ENCODE data around the gene WNK1.

The WNK1 gene

GRCh38 chr12:873954-874353, 121.6 kb downstream of the WNK1 start:
- no peak overlapping the region for H3K4me3 ChIP-seq (ENCODE audit: low read length in 2 of 2)
- H3K9me3 ChIP-seq (ENCODE audit: control insufficient read depth in 2 of 2, low read length in 2 of 2): no peaks in the 10 kb centered on the region
- H3K4me1 ChIP-seq (ENCODE audit: control insufficient read depth, insufficient read depth, low read length): no peaks in the 10 kb centered on the region
- no peaks in the 10 kb centered on the region for H3K27me3 ChIP-seq (ENCODE audit: control insufficient read depth in 1 of 2, insufficient read depth in 2 of 2, low read length in 2 of 2)
- peaks cover 0 to 11% of the 10 kb centered on the region in 2 donors for H3K36me3 ChIP-seq (ENCODE audit: control insufficient read depth in 2 of 2, insufficient read depth in 2 of 2, low read length in 2 of 2)
- H3K27ac ChIP-seq (ENCODE audit: low read length): no peak overlapping the region
- H3K9ac ChIP-seq (ENCODE audit: low read length in 2 of 2): no peak overlapping the region

- peaks cover 44 to 45% of the 10 kb centered on the region in 2 donors for H3K36me3 ChIP-seq (ENCODE audit: control insufficient read depth in 2 of 2, insufficient read depth in 2 of 2, low read length in 2 of 2)
- no peaks in the 10 kb centered on the region for H3K4me1 ChIP-seq (ENCODE audit: control insufficient read depth, insufficient read depth, low read length)
- no peak overlapping the region for H3K4me3 ChIP-seq (ENCODE audit: low read length in 2 of 2)
- H3K9me3 ChIP-seq (ENCODE audit: control insufficient read depth in 2 of 2, low read length in 2 of 2): no peaks in the 10 kb centered on the region
- no peak overlapping the region for H3K27ac ChIP-seq (ENCODE audit: low read length)
- no peaks in the 10 kb centered on the region for H3K27me3 ChIP-seq (ENCODE audit: control insufficient read depth in 1 of 2, insufficient read depth in 2 of 2, low read length in 2 of 2)
- no peak overlapping the region for H3K9ac ChIP-seq (ENCODE audit: low read length in 2 of 2)
Measured at GRCh38 chr12:879641-880040, 127.3 kb downstream of the WNK1 start.

- no peak overlapping the region for H3K4me3 ChIP-seq (ENCODE audit: low read length in 2 of 2)
- H3K9me3 ChIP-seq (ENCODE audit: control insufficient read depth in 2 of 2, low read length in 2 of 2): no peaks in the 10 kb centered on the region
- H3K4me1 ChIP-seq (ENCODE audit: control insufficient read depth, insufficient read depth, low read length): no peaks in the 10 kb centered on the region
- H3K9ac ChIP-seq (ENCODE audit: low read length in 2 of 2): no peak overlapping the region
- no peak overlapping the region for H3K27ac ChIP-seq (ENCODE audit: low read length)
- no peaks in the 10 kb centered on the region for H3K27me3 ChIP-seq (ENCODE audit: control insufficient read depth in 1 of 2, insufficient read depth in 2 of 2, low read length in 2 of 2)
- H3K36me3 ChIP-seq (ENCODE audit: control insufficient read depth in 2 of 2, insufficient read depth in 2 of 2, low read length in 2 of 2): peaks cover 54 to 55% of the 10 kb centered on the region in 2 donors
Measured at GRCh38 chr12:880656-881055, 128.3 kb downstream of the WNK1 start.

- H3K27ac ChIP-seq (ENCODE audit: low read length): no peak overlapping the region
- H3K4me1 ChIP-seq (ENCODE audit: control insufficient read depth, insufficient read depth, low read length): no peaks in the 10 kb centered on the region
- no peaks in the 10 kb centered on the region for H3K27me3 ChIP-seq (ENCODE audit: control insufficient read depth in 1 of 2, insufficient read depth in 2 of 2, low read length in 2 of 2)
- H3K4me3 ChIP-seq (ENCODE audit: low read length in 2 of 2): no peak overlapping the region
- peaks cover 62 to 69% of the 10 kb centered on the region in 2 donors for H3K36me3 ChIP-seq (ENCODE audit: control insufficient read depth in 2 of 2, insufficient read depth in 2 of 2, low read length in 2 of 2)
- H3K9me3 ChIP-seq (ENCODE audit: control insufficient read depth in 2 of 2, low read length in 2 of 2): no peaks in the 10 kb centered on the region
- no peak overlapping the region for H3K9ac ChIP-seq (ENCODE audit: low read length in 2 of 2)
Measured at GRCh38 chr12:884746-885414, 132.5 kb downstream of the WNK1 start.

- no peaks in the 10 kb centered on the region for H3K27me3 ChIP-seq (ENCODE audit: control insufficient read depth in 1 of 2, insufficient read depth in 2 of 2, low read length in 2 of 2)
- no peaks in the 10 kb centered on the region for H3K4me1 ChIP-seq (ENCODE audit: control insufficient read depth, insufficient read depth, low read length)
- H3K36me3 ChIP-seq (ENCODE audit: control insufficient read depth in 2 of 2, insufficient read depth in 2 of 2, low read length in 2 of 2): peaks cover 62 to 64% of the 10 kb centered on the region in 2 donors
Measured at GRCh38 chr12:885701-886100, 133.3 kb downstream of the WNK1 start.

GRCh38 chr12:886206-886605, 133.8 kb downstream of the WNK1 start:
- Histone ChIP-seq H3K9me3 (ENCODE audit: control insufficient read depth in 2 of 2, low read length in 2 of 2) (no peaks in the 10 kb centered on the region), H3K9ac (ENCODE audit: low read length in 2 of 2) (no peak overlapping the region), H3K27me3 (ENCODE audit: control insufficient read depth in 1 of 2, insufficient read depth in 2 of 2, low read length in 2 of 2) (no peaks in the 10 kb centered on the region), H3K4me1 (ENCODE audit: control insufficient read depth, insufficient read depth, low read length) (no peaks in the 10 kb centered on the region), H3K27ac (ENCODE audit: low read length) (no peak overlapping the region), H3K4me3 (ENCODE audit: low read length in 2 of 2) (no peak overlapping the region), H3K36me3 (ENCODE audit: control insufficient read depth in 2 of 2, insufficient read depth in 2 of 2, low read length in 2 of 2) (peaks cover 59 to 62% of the 10 kb centered on the region in 2 donors)

More at GRCh38 chr12:885701-886100, 133.3 kb downstream of the WNK1 start:
- Histone ChIP-seq H3K4me3 (ENCODE audit: low read length in 2 of 2) (no peak overlapping the region), H3K9ac (ENCODE audit: low read length in 2 of 2) (no peak overlapping the region), H3K9me3 (ENCODE audit: control insufficient read depth in 2 of 2, low read length in 2 of 2) (no peaks in the 10 kb centered on the region), H3K27ac (ENCODE audit: low read length) (no peak overlapping the region)

GRCh38 chr12:894226-894625, 141.8 kb downstream of the WNK1 start:
- no peak overlapping the region for H3K9ac ChIP-seq (ENCODE audit: low read length in 2 of 2)
- no peak overlapping the region for H3K4me3 ChIP-seq (ENCODE audit: low read length in 2 of 2)
- peaks cover 22 to 32% of the 10 kb centered on the region in 2 donors for H3K36me3 ChIP-seq (ENCODE audit: control insufficient read depth in 2 of 2, insufficient read depth in 2 of 2, low read length in 2 of 2)
- H3K9me3 ChIP-seq (ENCODE audit: control insufficient read depth in 2 of 2, low read length in 2 of 2): no peaks in the 10 kb centered on the region
- no peak overlapping the region for H3K27ac ChIP-seq (ENCODE audit: low read length)
- no peaks in the 10 kb centered on the region for H3K4me1 ChIP-seq (ENCODE audit: control insufficient read depth, insufficient read depth, low read length)
- no peaks in the 10 kb centered on the region for H3K27me3 ChIP-seq (ENCODE audit: control insufficient read depth in 1 of 2, insufficient read depth in 2 of 2, low read length in 2 of 2)

GRCh38 chr12:896031-896430, 143.7 kb downstream of the WNK1 start:
- no peak overlapping the region for H3K4me3 ChIP-seq (ENCODE audit: low read length in 2 of 2)
- H3K27me3 ChIP-seq (ENCODE audit: control insufficient read depth in 1 of 2, insufficient read depth in 2 of 2, low read length in 2 of 2): no peaks in the 10 kb centered on the region
- no peak overlapping the region for H3K27ac ChIP-seq (ENCODE audit: low read length)
- peaks cover 32 to 35% of the 10 kb centered on the region in 2 donors for H3K36me3 ChIP-seq (ENCODE audit: control insufficient read depth in 2 of 2, insufficient read depth in 2 of 2, low read length in 2 of 2)
- H3K9ac ChIP-seq (ENCODE audit: low read length in 2 of 2): no peak overlapping the region
- no peaks in the 10 kb centered on the region for H3K4me1 ChIP-seq (ENCODE audit: control insufficient read depth, insufficient read depth, low read length)
- no peaks in the 10 kb centered on the region for H3K9me3 ChIP-seq (ENCODE audit: control insufficient read depth in 2 of 2, low read length in 2 of 2)

GRCh38 chr12:897386-897785, 145.0 kb downstream of the WNK1 start:
- H3K9ac ChIP-seq (ENCODE audit: low read length in 2 of 2): no peak overlapping the region
- H3K27ac ChIP-seq (ENCODE audit: low read length): no peak overlapping the region
- no peaks in the 10 kb centered on the region for H3K27me3 ChIP-seq (ENCODE audit: control insufficient read depth in 1 of 2, insufficient read depth in 2 of 2, low read length in 2 of 2)
- no peaks in the 10 kb centered on the region for H3K9me3 ChIP-seq (ENCODE audit: control insufficient read depth in 2 of 2, low read length in 2 of 2)
- H3K4me3 ChIP-seq (ENCODE audit: low read length in 2 of 2): no peak overlapping the region
- H3K4me1 ChIP-seq (ENCODE audit: control insufficient read depth, insufficient read depth, low read length): no peaks in the 10 kb centered on the region
- peaks cover 40 to 44% of the 10 kb centered on the region in 2 donors for H3K36me3 ChIP-seq (ENCODE audit: control insufficient read depth in 2 of 2, insufficient read depth in 2 of 2, low read length in 2 of 2)

- Histone ChIP-seq H3K9me3 (ENCODE audit: control insufficient read depth in 2 of 2, low read length in 2 of 2) (no peaks in the 10 kb centered on the region), H3K4me3 (ENCODE audit: low read length in 2 of 2) (no peak overlapping the region), H3K9ac (ENCODE audit: low read length in 2 of 2) (no peak overlapping the region), H3K27me3 (ENCODE audit: control insufficient read depth in 1 of 2, insufficient read depth in 2 of 2, low read length in 2 of 2) (no peaks in the 10 kb centered on the region), H3K4me1 (ENCODE audit: control insufficient read depth, insufficient read depth, low read length) (no peaks in the 10 kb centered on the region), H3K27ac (ENCODE audit: low read length) (no peak overlapping the region), H3K36me3 (ENCODE audit: control insufficient read depth in 2 of 2, insufficient read depth in 2 of 2, low read length in 2 of 2) (peaks cover 49 to 51% of the 10 kb centered on the region in 2 donors)
Measured at GRCh38 chr12:902581-902980, 150.2 kb downstream of the WNK1 start.

GRCh38 chr12:903055-903454, 150.7 kb downstream of the WNK1 start:
- Histone ChIP-seq H3K27me3 (ENCODE audit: control insufficient read depth in 1 of 2, insufficient read depth in 2 of 2, low read length in 2 of 2) (no peaks in the 10 kb centered on the region), H3K4me1 (ENCODE audit: control insufficient read depth, insufficient read depth, low read length) (no peaks in the 10 kb centered on the region), H3K9ac (ENCODE audit: low read length in 2 of 2) (no peak overlapping the region), H3K9me3 (ENCODE audit: control insufficient read depth in 2 of 2, low read length in 2 of 2) (no peaks in the 10 kb centered on the region), H3K27ac (ENCODE audit: low read length) (no peak overlapping the region), H3K4me3 (ENCODE audit: low read length in 2 of 2) (no peak overlapping the region), H3K36me3 (ENCODE audit: control insufficient read depth in 2 of 2, insufficient read depth in 2 of 2, low read length in 2 of 2) (peaks cover 50 to 53% of the 10 kb centered on the region in 2 donors)

All from stomach smooth muscle (tissue), 2 donors.